ENCODE data around the gene GBP4. TPM values are rescaled to one million over a fixed set of nuclear protein-coding genes. Genes with fewer than 3 reads are reported as not detected.

GBP4 gene
- total and polyA plus RNA-seq, 4 donors: 4.1 to 8.1 (median 5.8) TPM

DNA sequence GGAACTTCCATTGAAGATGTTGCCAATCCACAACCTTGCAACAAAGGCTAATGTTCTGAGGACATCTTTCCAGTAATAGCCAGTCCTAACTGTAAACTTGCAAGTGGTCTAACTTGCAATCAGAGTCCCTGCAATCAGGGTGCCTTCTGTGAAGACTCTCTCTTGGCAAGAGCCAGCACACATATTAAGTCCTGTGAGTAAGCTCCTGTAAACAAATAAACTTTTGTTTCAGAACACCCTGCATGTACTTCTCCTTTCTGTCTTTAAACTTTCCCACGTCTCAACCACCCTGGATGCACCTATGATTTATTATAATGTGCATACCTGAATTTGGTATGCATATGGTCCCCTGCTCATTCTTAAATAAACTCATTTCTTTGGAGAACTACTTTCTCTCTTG lies 32.0 kb downstream of the GBP4 start:
- Histone ChIP-seq H3K27me3 (ENCODE audit: control insufficient read depth in 4 of 4, insufficient read depth in 4 of 4, low read length in 3 of 4) (no peaks in the 10 kb centered on the region), H3K36me3 (ENCODE audit: control insufficient read depth in 4 of 4, insufficient read depth in 3 of 4, low read depth in 1 of 4, low read length in 3 of 4) (peaks cover 0 to 34% (median 10%) of the 10 kb centered on the region in 4 donors), H3K9me3 (ENCODE audit: control insufficient read depth in 4 of 4, low read length in 3 of 4) (no peaks in the 10 kb centered on the region), H3K4me3 (ENCODE audit: low read depth in 1 of 3, low read length in 3 of 3) (no peak overlapping the region), H3K4me1 (ENCODE audit: control insufficient read depth in 4 of 4, insufficient read depth in 4 of 4, low read length in 3 of 4) (peaks cover 2 to 29% (median 15%) of the 10 kb centered on the region in 4 donors), H3K27ac (ENCODE audit: low read depth in 1 of 2, low read length in 2 of 2) (no peak overlapping the region), H3K9ac (ENCODE audit: low read depth in 1 of 2, low read length in 2 of 2) (no peak overlapping the region)
- DNase-seq (ENCODE audit: low spot score): no peak
- TF ChIP-seq, protein P1, sequence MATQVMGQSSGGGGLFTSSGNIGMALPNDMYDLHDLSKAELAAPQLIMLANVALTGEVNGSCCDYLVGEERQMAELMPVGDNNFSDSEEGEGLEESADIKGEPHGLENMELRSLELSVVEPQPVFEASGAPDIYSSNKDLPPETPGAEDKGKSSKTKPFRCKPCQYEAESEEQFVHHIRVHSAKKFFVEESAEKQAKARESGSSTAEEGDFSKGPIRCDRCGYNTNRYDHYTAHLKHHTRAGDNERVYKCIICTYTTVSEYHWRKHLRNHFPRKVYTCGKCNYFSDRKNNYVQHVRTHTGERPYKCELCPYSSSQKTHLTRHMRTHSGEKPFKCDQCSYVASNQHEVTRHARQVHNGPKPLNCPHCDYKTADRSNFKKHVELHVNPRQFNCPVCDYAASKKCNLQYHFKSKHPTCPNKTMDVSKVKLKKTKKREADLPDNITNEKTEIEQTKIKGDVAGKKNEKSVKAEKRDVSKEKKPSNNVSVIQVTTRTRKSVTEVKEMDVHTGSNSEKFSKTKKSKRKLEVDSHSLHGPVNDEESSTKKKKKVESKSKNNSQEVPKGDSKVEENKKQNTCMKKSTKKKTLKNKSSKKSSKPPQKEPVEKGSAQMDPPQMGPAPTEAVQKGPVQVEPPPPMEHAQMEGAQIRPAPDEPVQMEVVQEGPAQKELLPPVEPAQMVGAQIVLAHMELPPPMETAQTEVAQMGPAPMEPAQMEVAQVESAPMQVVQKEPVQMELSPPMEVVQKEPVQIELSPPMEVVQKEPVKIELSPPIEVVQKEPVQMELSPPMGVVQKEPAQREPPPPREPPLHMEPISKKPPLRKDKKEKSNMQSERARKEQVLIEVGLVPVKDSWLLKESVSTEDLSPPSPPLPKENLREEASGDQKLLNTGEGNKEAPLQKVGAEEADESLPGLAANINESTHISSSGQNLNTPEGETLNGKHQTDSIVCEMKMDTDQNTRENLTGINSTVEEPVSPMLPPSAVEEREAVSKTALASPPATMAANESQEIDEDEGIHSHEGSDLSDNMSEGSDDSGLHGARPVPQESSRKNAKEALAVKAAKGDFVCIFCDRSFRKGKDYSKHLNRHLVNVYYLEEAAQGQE (IDR thresholded peaks at IDR 0.05): no peak
- TF ChIP-seq TAF1 (conservative IDR thresholded peaks at IDR 0.05) (no peak), FOXA2 (IDR thresholded peaks at IDR 0.05) (no peak), YY1 (IDR thresholded peaks at IDR 0.05) (no peak), FOXA1 (IDR thresholded peaks at IDR 0.05) (no peak), GABPA (IDR thresholded peaks at IDR 0.05 in 1 of 2, conservative IDR thresholded peaks at IDR 0.05 in 1 of 2) (no peak), RXRA (IDR thresholded peaks at IDR 0.05) (no peak), SP1 (IDR thresholded peaks at IDR 0.05) (no peak), HNF4G (IDR thresholded peaks at IDR 0.05) (no peak), JUND (IDR thresholded peaks at IDR 0.05) (no peak), RAD21 (IDR thresholded peaks at IDR 0.05) (no peak), HNF4A (conservative IDR thresholded peaks at IDR 0.05) (no peak), EGR1 (IDR thresholded peaks at IDR 0.05; ENCODE audit: low read depth in 2 of 2) (no peak)
- TF ChIP-seq, protein P2, sequence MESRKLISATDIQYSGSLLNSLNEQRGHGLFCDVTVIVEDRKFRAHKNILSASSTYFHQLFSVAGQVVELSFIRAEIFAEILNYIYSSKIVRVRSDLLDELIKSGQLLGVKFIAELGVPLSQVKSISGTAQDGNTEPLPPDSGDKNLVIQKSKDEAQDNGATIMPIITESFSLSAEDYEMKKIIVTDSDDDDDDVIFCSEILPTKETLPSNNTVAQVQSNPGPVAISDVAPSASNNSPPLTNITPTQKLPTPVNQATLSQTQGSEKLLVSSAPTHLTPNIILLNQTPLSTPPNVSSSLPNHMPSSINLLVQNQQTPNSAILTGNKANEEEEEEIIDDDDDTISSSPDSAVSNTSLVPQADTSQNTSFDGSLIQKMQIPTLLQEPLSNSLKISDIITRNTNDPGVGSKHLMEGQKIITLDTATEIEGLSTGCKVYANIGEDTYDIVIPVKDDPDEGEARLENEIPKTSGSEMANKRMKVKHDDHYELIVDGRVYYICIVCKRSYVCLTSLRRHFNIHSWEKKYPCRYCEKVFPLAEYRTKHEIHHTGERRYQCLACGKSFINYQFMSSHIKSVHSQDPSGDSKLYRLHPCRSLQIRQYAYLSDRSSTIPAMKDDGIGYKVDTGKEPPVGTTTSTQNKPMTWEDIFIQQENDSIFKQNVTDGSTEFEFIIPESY (IDR thresholded peaks at IDR 0.05): no peak
- TF ChIP-seq, protein P3, sequence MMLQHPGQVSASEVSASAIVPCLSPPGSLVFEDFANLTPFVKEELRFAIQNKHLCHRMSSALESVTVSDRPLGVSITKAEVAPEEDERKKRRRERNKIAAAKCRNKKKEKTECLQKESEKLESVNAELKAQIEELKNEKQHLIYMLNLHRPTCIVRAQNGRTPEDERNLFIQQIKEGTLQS (IDR thresholded peaks at IDR 0.05): no peak
- TF ChIP-seq, protein P4, sequence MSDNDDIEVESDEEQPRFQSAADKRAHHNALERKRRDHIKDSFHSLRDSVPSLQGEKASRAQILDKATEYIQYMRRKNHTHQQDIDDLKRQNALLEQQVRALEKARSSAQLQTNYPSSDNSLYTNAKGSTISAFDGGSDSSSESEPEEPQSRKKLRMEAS (IDR thresholded peaks at IDR 0.05): no peak
- 68% methylated on average over 1 of the region's 1 CpG for WGBS

DNA sequence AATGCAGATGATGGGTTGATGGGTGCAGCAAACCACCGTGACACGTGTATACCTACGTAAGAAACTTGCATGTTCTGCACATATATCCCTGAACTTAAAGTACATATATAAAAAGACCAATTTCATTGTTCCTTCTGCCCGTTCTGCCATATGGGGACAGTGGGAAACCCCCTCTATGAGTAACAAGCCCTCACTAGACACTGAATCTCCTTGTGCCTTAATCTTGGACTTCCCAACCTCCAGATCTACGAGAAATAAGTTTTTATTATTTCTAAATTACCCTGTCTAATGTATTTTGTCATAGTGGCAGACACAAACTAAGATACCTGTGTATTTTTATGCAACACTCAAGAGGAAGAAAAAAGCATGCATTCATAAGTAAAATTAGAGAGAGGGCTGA lies 32.9 kb downstream of the GBP4 start:
- Histone ChIP-seq H3K27ac (ENCODE audit: low read depth in 1 of 2, low read length in 2 of 2) (no peak overlapping the region), H3K9ac (ENCODE audit: low read depth in 1 of 2, low read length in 2 of 2) (no peak overlapping the region), H3K36me3 (ENCODE audit: control insufficient read depth in 4 of 4, insufficient read depth in 3 of 4, low read depth in 1 of 4, low read length in 3 of 4) (peaks cover 0 to 32% (median 10%) of the 10 kb centered on the region in 4 donors), H3K4me1 (ENCODE audit: control insufficient read depth in 4 of 4, insufficient read depth in 4 of 4, low read length in 3 of 4) (peaks cover 2 to 22% (median 11%) of the 10 kb centered on the region in 4 donors), H3K9me3 (ENCODE audit: control insufficient read depth in 4 of 4, low read length in 3 of 4) (no peaks in the 10 kb centered on the region), H3K27me3 (ENCODE audit: control insufficient read depth in 4 of 4, insufficient read depth in 4 of 4, low read length in 3 of 4) (no peaks in the 10 kb centered on the region), H3K4me3 (ENCODE audit: low read depth in 1 of 3, low read length in 3 of 3) (no peak overlapping the region)
- TF ChIP-seq RXRA (IDR thresholded peaks at IDR 0.05): no peak
- no peak for DNase-seq (ENCODE audit: low spot score)
- 95% methylated on average over 5 of the region's 5 CpGs for WGBS
